GM23338 (cell line): Measurements from ENCODE around the gene TUBB8.

ENCODE experiments used
- EZH2 ChIP-seq: fragments of 200-600 bp; sonication (generic); IDR thresholded peaks from one replicate; pipeline ENCODE4 v1.8.0; 2017; ENCODE audit warnings: antibody characterized with exemption, mild to moderate bottlenecking, low read depth; ENCODE audit not compliant: unreplicated experiment
- EZH2phosphoT487 ChIP-seq: fragments of 200-600 bp; sonication (generic); IDR thresholded peaks from one replicate; pipeline ENCODE4 v1.8.1; 2018; ENCODE audit warnings: antibody characterized with exemption; ENCODE audit not compliant: unreplicated experiment
- POLR2AphosphoS5 ChIP-seq: IDR thresholded peaks from 2 replicates; pipeline ENCODE4 v1.6.1; 2016; ENCODE audit warnings: antibody characterized with exemption, low read depth
- TF ChIP-seq, protein P1 (sequence below), 2 experiments: fragments of 200-600 bp in 1 of 2; sonication (generic) in 1 of 2; conservative IDR thresholded peaks; 2 replicates each; pipeline versions ENCODE4 v1.5.1 to v1.6.1; 2016 to 2017; ENCODE audit warnings: antibody characterized with exemption in 2 of 2, low read depth in 2 of 2, mild to moderate bottlenecking in 2 of 2, moderate library complexity in 1 of 2

DNA sequence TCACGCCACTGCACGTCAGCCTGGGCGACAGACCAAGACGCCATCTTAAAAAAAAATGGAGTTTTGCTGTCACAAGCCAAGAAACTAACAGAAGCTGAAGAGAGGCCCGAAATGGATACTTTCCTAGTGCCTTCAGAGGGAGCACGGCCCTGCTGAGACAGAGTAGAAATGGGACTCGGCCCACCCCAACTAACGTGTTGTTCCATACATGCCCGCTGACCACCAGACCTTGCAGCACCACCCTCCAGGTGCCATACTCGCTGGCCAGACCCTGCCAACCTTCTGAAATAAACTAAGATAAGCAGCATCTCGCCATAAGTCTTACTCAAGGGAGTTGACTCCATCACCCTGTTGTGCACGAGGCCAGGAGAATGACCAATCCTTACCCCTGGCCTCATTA is 29.5 kb upstream of the TUBB8 start:
- TF ChIP-seq, protein P1, sequence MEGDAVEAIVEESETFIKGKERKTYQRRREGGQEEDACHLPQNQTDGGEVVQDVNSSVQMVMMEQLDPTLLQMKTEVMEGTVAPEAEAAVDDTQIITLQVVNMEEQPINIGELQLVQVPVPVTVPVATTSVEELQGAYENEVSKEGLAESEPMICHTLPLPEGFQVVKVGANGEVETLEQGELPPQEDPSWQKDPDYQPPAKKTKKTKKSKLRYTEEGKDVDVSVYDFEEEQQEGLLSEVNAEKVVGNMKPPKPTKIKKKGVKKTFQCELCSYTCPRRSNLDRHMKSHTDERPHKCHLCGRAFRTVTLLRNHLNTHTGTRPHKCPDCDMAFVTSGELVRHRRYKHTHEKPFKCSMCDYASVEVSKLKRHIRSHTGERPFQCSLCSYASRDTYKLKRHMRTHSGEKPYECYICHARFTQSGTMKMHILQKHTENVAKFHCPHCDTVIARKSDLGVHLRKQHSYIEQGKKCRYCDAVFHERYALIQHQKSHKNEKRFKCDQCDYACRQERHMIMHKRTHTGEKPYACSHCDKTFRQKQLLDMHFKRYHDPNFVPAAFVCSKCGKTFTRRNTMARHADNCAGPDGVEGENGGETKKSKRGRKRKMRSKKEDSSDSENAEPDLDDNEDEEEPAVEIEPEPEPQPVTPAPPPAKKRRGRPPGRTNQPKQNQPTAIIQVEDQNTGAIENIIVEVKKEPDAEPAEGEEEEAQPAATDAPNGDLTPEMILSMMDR (conservative IDR thresholded peaks at IDR 0.05; ENCODE audit: low read depth in 2 of 2), result no peak
- TF ChIP-seq EZH2, result no peak
- no peak for TF ChIP-seq EZH2phosphoT487
- TF ChIP-seq POLR2AphosphoS5, result no peak
